ENCODE results near the gene C2orf76. TPM values are rescaled to one million over a fixed set of nuclear protein-coding genes. Genes with fewer than 3 reads are reported as not detected.

Gene C2orf76
- total RNA-seq, 2 experiments from 2014 or later = 15.4 to 17.7 TPM

- POLR2A ChIA-PET = interaction anchor here (0.7 to 1.0 kb wide), 3 partner anchors 12 to 69 kb away, joined by 3 to 4 read pairs (median 3); no protein-coding TSS in a partner anchor
- no TSS peak for BruUV-seq (replicated peaks)
- no peak for DNase-seq (ENCODE audit: low spot score)
Observed at GRCh38 chr2:119387381-119388129, 20.9 kb upstream of the C2orf76 start.

GRCh38 chr2:119385466-119385865, 18.8 kb upstream of the C2orf76 start:
- no peak for TF ChIP-seq CTCF (conservative IDR thresholded peaks at IDR 0.05; ENCODE audit: low read length)
- no peak for TF ChIP-seq EZH2phosphoT487 (IDR thresholded peaks at IDR 0.05; ENCODE audit: borderline replicate concordance, low read depth, low read length)
- Histone ChIP-seq H3K4me3 (ENCODE audit: low read depth, low read length, poor library complexity, severe bottlenecking) (no peak overlapping the region), H2AFZ (ENCODE audit: low read length) (peak overlapping the region; percentile 56), H3K9me2 (ENCODE audit: insufficient read depth, low read length) (no peaks in the 10 kb centered on the region), H3K4me1 (ENCODE audit: insufficient read depth, low read length, poor library complexity, severe bottlenecking) (peaks cover 35% of the 10 kb centered on the region), H3K4me2 (ENCODE audit: low read length) (no peak overlapping the region), H4K20me1 (ENCODE audit: insufficient read depth, low read length) (no peaks in the 10 kb centered on the region), H3K9me3 (ENCODE audit: low read length) (no peaks in the 10 kb centered on the region), H3K79me2 (ENCODE audit: insufficient read depth, low read depth, low read length) (no peaks in the 10 kb centered on the region), H3K27ac (ENCODE audit: low read depth, low read length, poor library complexity, severe bottlenecking) (no peak overlapping the region), H3K36me3 (ENCODE audit: insufficient read depth, low read length) (no peaks in the 10 kb centered on the region; the same call in 1 of the 2 replicates)
- intact Hi-C loops (cut with micrococcal nuclease; ENCODE audit: unreplicated experiment) = no loop called here
- no peak for DNase-seq (ENCODE audit: low spot score)
- BruUV-seq (replicated peaks) = no TSS peak
- ChIA-PET CTCF (ENCODE audit: unreplicated experiment) (no interaction called here), POLR2A (interaction anchor here (1.5 kb wide), 1 partner anchor 17 kb away, joined by 4 read pairs; no protein-coding TSS in a partner anchor)

More at GRCh38 chr2:119387381-119388129, 20.9 kb upstream of the C2orf76 start:
- Histone ChIP-seq H3K36me3 (ENCODE audit: insufficient read depth, low read length) (no peaks in the 10 kb centered on the region; the same call in 1 of the 2 replicates), H3K9me3 (ENCODE audit: low read length) (no peaks in the 10 kb centered on the region), H4K20me1 (ENCODE audit: insufficient read depth, low read length) (no peaks in the 10 kb centered on the region), H2AFZ (ENCODE audit: low read length) (peak overlapping the region; percentile 6; the same call in 1 of the 2 replicates), H3K4me3 (ENCODE audit: low read depth, low read length, poor library complexity, severe bottlenecking) (no peak overlapping the region), H3K4me1 (ENCODE audit: insufficient read depth, low read length, poor library complexity, severe bottlenecking) (peaks cover 35% of the 10 kb centered on the region), H3K79me2 (ENCODE audit: insufficient read depth, low read depth, low read length) (no peaks in the 10 kb centered on the region), H3K27ac (ENCODE audit: low read depth, low read length, poor library complexity, severe bottlenecking) (no peak overlapping the region), H3K4me2 (ENCODE audit: low read length) (peak overlapping the region; percentile 19; the same call in 1 of the 2 replicates), H3K9me2 (ENCODE audit: insufficient read depth, low read length) (no peaks in the 10 kb centered on the region)
- CTCF ChIA-PET (ENCODE audit: unreplicated experiment) = interaction anchor here (0.6 kb wide), 1 partner anchor 20 kb away, joined by 3 read pairs; no protein-coding TSS in a partner anchor
- intact Hi-C loops (cut with micrococcal nuclease; ENCODE audit: unreplicated experiment) = no loop called here
- TF ChIP-seq EZH2phosphoT487 (IDR thresholded peaks at IDR 0.05; ENCODE audit: borderline replicate concordance, low read depth, low read length) = no peak
- peak; percentile 32; the same call in 1 of the 2 replicates for TF ChIP-seq CTCF (conservative IDR thresholded peaks at IDR 0.05; ENCODE audit: low read length)

GRCh38 chr2:119384971-119385370, 18.3 kb upstream of the C2orf76 start:
- ChIA-PET POLR2A (interaction anchor here (0.6 to 0.8 kb wide), 2 partner anchors 18 to 88 kb away, joined by 3 to 4 read pairs; partner anchors contain the start of genes C2orf76 and DBI), CTCF (ENCODE audit: unreplicated experiment) (no interaction called here)
- Histone ChIP-seq H3K4me1 (ENCODE audit: insufficient read depth, low read length, poor library complexity, severe bottlenecking) (peaks cover 35% of the 10 kb centered on the region), H3K4me2 (ENCODE audit: low read length) (no peak overlapping the region), H4K20me1 (ENCODE audit: insufficient read depth, low read length) (no peaks in the 10 kb centered on the region), H2AFZ (ENCODE audit: low read length) (peak overlapping the region; percentile 56; the same call in 1 of the 2 replicates), H3K9me3 (ENCODE audit: low read length) (no peaks in the 10 kb centered on the region), H3K27ac (ENCODE audit: low read depth, low read length, poor library complexity, severe bottlenecking) (no peak overlapping the region), H3K79me2 (ENCODE audit: insufficient read depth, low read depth, low read length) (no peaks in the 10 kb centered on the region), H3K4me3 (ENCODE audit: low read depth, low read length, poor library complexity, severe bottlenecking) (no peak overlapping the region), H3K9me2 (ENCODE audit: insufficient read depth, low read length) (no peaks in the 10 kb centered on the region), H3K36me3 (ENCODE audit: insufficient read depth, low read length) (no peaks in the 10 kb centered on the region; the same call in 1 of the 2 replicates)
- intact Hi-C loops (cut with micrococcal nuclease; ENCODE audit: unreplicated experiment) = no loop called here
- no peak for DNase-seq (ENCODE audit: low spot score)
- no TSS peak for BruUV-seq (replicated peaks)
- TF ChIP-seq EZH2phosphoT487 (IDR thresholded peaks at IDR 0.05; ENCODE audit: borderline replicate concordance, low read depth, low read length) (no peak), CTCF (conservative IDR thresholded peaks at IDR 0.05; ENCODE audit: low read length) (no peak)
